Cardiac septum (tissue), 1 donor: ENCODE results near the gene GAL3ST3. TPM values are rescaled to one million over a fixed set of nuclear protein-coding genes. Genes with fewer than 3 reads are reported as not detected.
"Not testable (repeated sequence)": the region's sequence is repeated elsewhere in the genome, so short reads cannot be mapped to it uniquely, and the experiment has no call there.

Source experiments
- DNase-seq: peaks from one replicate; pipeline ENCODE4 v3.0.0-alpha.2; 2020; ENCODE audit warnings: low spot score
- intact Hi-C: fragments of 100-400 bp; cut with DNase I; formaldehyde crosslinking; loops from one replicate; pipeline ENCODE4 v1.14.0; 2022
- total RNA-seq: library from RNA; stranded (reverse); fragmentation: NEBNext Ultra II Directional; extraction: Animal tissue kit (Norgen Biotek cat#: 25700); gene quantifications from one replicate; pipeline ENCODE4 v1.2.1, GENCODE V29; 2021
- donor health status: DM: no; HTN: no; CAD: no.

The GAL3ST3 gene
- total RNA-seq, 1 donor from 2014 or later = 3.1 TPM

GRCh38 chr11:66020212-66020611, 28.7 kb downstream of the GAL3ST3 start:
- no peak for DNase-seq
- intact Hi-C loops = no loop called here

- intact Hi-C loops = no loop called here
Measured at GRCh38 chr11:66017321-66017720, 31.6 kb downstream of the GAL3ST3 start.

GRCh38 chr11:66016793-66017177, 32.2 kb downstream of the GAL3ST3 start:
- intact Hi-C loops = no loop called here
- no peak for DNase-seq

More at GRCh38 chr11:66017321-66017720, 31.6 kb downstream of the GAL3ST3 start:
- DNase-seq = no peak

GRCh38 chr11:66015936-66016792, 32.8 kb downstream of the GAL3ST3 start:
- intact Hi-C loops = no loop called here
- no peak for DNase-seq

GRCh38 chr11:66015454-66015881, 33.5 kb downstream of the GAL3ST3 start:
- DNase-seq = peak; percentile 86
- intact Hi-C loops = no loop called here

- intact Hi-C loops = no loop called here
- DNase-seq = no peak
Measured at GRCh38 chr11:66014804-66015453, 34.0 kb downstream of the GAL3ST3 start.

GRCh38 chr11:66013762-66014100, 35.2 kb downstream of the GAL3ST3 start:
- intact Hi-C loops = no loop called here
- DNase-seq = no peak

- DNase-seq = no peak
- intact Hi-C loops = no loop called here
Measured at GRCh38 chr11:66012946-66013761, 35.8 kb downstream of the GAL3ST3 start.

GRCh38 chr11:66012371-66012945, 36.5 kb downstream of the GAL3ST3 start:
- intact Hi-C loops = no loop called here
- DNase-seq = no peak

GRCh38 chr11:66011785-66012303, 37.1 kb downstream of the GAL3ST3 start, which contains the start of gene CST6:
Gene CST6 (plus strand): TSS chr11:66012008. CDS start chr11:66012045, 37 bp downstream.
- DNase-seq = no peak
- intact Hi-C loops = no loop called here

- intact Hi-C loops = no loop called here
- DNase-seq = no peak
Measured at GRCh38 chr11:66011239-66011784, 37.6 kb downstream of the GAL3ST3 start.

GRCh38 chr11:66010036-66010435, 38.9 kb downstream of the GAL3ST3 start:
- DNase-seq, intact Hi-C loops: not testable (repeated sequence)

- intact Hi-C loops = no loop called here
- no peak for DNase-seq
Measured at GRCh38 chr11:66008468-66009101, 40.4 kb downstream of the GAL3ST3 start.

GRCh38 chr11:66008095-66008467, 40.9 kb downstream of the GAL3ST3 start:
- no peak for DNase-seq
- intact Hi-C loops = no loop called here

GRCh38 chr11:66007201-66007634, 41.7 kb downstream of the GAL3ST3 start:
- DNase-seq = no peak
- intact Hi-C loops = no loop called here

GRCh38 chr11:66006891-66007176, 42.1 kb downstream of the GAL3ST3 start:
- no peak for DNase-seq

GRCh38 chr11:66006134-66006890, 42.6 kb downstream of the GAL3ST3 start:
- intact Hi-C loops = no loop called here
- no peak for DNase-seq

More at GRCh38 chr11:66006891-66007176, 42.1 kb downstream of the GAL3ST3 start:
- intact Hi-C loops = no loop called here

GRCh38 chr11:66004186-66004585, 44.8 kb downstream of the GAL3ST3 start:
- intact Hi-C loops = loop anchor here (5.0 kb wide), 3 partner anchors 87 to 292 kb away; partner anchors contain the start of genes C11orf68, CFL1, DRAP1 and KAT5
- DNase-seq = no peak
